ENCODE results near the gene KRTAP13-3. TPM values are rescaled to one million over a fixed set of nuclear protein-coding genes. Genes with fewer than 3 reads are reported as not detected.
A peak's percentile ranks its signal among the peaks of the same experiment; 100 is the strongest.

Gene KRTAP13-3
- polyA plus RNA-seq (ENCODE audit: insufficient read length in 12 of 12): not detected
- long read RNA-seq, donor 1: 0 reads
- long read RNA-seq, donor 2: 0 reads
- long read RNA-seq, donor 3: 0 reads
- long read RNA-seq, donor 4: 0 reads
- long read RNA-seq, donor 5: 0 reads
- long read RNA-seq, donor 6: 0 reads
- long read RNA-seq, donor 7: 0 reads
- long read RNA-seq, donor 8: 0 reads
- long read RNA-seq, donor 9: 0 reads
- long read RNA-seq, donor 10: 0 reads
- long read RNA-seq, donor 11: 0 reads

GRCh38 chr21:30425826-30426225 lies at the start of gene KRTAP13-3:
TSS of gene KRTAP13-3 (minus strand) at chr21:30425926. CDS start at chr21:30425912, 14 bp downstream.
- no peak for DNase-seq

- DNase-seq: no peak
Measured at GRCh38 chr21:30468900-30469714, 43.4 kb upstream of the KRTAP13-3 start.

- DNase-seq: no peak
Measured at GRCh38 chr21:30463713-30464112, 38.0 kb upstream of the KRTAP13-3 start.

GRCh38 chr21:30448514-30448913 lies 22.8 kb upstream of the KRTAP13-3 start:
- no peak for DNase-seq

GRCh38 chr21:30447056-30447455 lies 21.3 kb upstream of the KRTAP13-3 start:
- DNase-seq: no peak

GRCh38 chr21:30444204-30444603 lies 18.5 kb upstream of the KRTAP13-3 start:
- no peak for DNase-seq

DNA sequence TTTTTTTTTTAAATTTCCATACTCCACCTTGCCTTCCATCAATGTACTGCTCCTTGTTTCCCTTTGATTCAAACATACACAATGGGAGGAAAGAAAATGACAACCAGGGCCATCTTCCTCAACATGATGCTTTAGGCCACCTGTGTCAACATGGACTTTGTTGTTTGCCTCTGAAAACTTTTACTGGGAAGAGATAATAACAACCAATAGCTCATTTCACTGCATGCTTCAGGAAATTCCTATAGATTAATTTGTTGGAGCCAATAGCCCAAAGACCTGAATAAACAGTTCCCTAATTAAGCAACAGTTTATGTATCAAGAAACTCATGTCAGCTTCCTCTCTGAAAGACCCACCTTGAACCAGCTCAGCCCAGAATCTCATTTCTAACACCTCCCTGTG lies 17.5 kb upstream of the KRTAP13-3 start:
- DNase-seq: no peak

DNA sequence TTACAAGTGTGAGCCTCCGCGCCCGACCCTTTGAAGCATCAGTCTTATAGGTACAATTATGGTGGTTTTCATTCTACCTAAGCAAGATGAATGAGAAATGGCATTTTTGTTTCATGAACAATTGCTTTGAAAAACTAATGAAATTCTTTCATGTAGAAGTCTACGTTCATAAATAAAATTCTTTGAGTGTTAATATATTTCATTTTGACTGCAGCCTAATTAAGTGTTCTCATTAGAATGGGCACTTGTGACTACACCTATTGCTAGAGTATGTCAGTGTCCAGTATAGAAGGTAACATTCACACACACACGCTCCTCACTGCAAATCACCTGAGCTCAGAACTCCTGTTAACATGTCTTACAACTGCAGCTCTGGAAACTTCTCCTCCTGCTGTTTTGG lies 14.2 kb upstream of the KRTAP13-3 start, which contains the start of gene KRTAP15-1:
TSS of gene KRTAP15-1 (plus strand) at position 301 of the 400 bp plus-strand sequence. CDS start at position 354, 53 bp downstream.
- DNase-seq: no peak

DNA sequence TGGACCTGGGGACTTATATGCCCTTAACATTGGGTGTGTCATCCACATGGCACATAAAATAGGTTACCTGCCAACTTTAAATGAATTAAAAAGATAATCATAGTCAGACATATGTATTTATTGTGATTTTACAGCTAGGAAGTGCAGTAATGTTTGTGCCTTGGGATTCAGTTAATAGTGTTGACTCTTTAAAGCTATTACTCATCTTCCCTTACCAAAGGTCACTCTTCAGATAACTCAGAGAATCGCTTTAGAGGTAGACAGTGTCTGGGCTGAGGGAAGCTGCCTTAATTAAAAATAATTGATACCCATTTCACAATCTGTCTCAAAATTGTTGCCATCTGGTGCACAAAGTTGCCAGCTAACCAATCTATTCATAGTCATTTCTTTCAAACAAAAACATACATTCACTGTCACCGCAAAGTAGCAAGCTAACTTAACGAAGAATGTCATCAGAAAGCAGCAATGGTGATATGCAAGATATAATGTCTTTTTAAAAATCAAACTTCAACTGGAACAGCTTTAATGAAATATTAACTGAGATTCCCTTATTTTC lies 11.4 kb upstream of the KRTAP13-3 start:
- DNase-seq: no peak

- DNase-seq: peak; percentile 9
Measured at GRCh38 chr21:30434033-30434631, 8.4 kb upstream of the KRTAP13-3 start.

- no peak for DNase-seq
Measured at GRCh38 chr21:30430170-30430655, 4.5 kb upstream of the KRTAP13-3 start, which contains the start of gene KRTAP13-4. TSS of gene KRTAP13-4 (plus strand) at chr21:30430220. CDS start at chr21:30430276, 56 bp downstream.

GRCh38 chr21:30426731-30427130 lies 1.0 kb upstream of the KRTAP13-3 start:
- no peak for DNase-seq

GRCh38 chr21:30415993-30416392 lies 9.7 kb downstream of the KRTAP13-3 start:
- DNase-seq: no peak

DNA sequence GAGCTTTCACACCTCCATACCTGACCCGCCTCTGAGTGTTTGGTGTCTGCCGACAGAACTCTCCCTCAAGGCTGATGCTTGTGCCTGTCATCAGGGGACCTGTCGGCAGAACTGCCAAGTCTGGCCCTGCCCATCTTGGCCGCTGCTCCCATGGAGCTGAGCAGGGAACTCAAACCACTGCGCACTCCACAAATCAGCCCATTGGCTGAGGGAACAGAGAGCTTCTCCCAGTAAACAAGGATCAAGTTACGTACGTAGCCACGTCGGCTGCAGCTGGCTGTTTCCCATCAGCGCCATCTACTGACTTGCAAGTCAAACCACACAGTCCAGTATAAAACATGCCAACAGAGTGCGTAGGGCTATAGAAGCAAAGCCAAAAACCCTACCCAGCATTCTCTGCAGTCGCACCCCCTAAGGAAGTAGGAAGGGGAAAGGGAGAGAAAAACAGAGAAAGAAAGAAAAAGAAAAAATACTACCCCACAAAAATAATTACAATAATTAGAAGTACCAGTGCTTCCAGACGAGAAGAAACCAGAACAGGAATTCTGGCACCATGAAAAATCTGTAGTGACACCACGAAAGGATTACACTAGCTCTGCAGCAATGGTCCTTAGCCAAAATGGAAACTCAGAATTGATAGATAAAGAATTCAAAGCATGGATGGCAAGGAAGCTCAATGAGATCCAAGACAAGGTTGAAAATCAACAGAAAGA lies 16.8 kb downstream of the KRTAP13-3 start:
- peak; percentile 3 for DNase-seq

DNA sequence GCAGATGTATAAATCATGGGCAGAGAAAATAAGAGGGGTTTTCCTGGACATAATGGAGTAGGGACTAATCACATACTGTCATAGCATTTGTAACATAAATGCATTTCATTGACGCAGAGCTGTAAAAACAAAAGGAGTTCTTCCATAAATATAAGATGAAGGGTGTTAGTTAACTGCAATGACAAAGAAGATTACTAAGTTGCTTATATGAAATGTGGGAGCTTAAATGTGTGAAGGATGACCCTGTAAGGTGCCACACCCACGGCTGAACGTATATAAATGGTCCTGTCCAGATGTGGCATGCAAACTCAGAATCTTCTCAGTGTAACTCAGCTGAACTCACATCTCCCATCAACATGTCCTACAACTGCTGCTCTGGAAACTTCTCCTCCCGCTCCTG lies 30.0 kb downstream of the KRTAP13-3 start, which contains the start of gene KRTAP13-1:
TSS of gene KRTAP13-1 (plus strand) at position 301 of the 400 bp plus-strand sequence. CDS start at position 357, 56 bp downstream.
- DNase-seq: no peak

GRCh38 chr21:30391492-30392025 lies 34.2 kb downstream of the KRTAP13-3 start:
- DNase-seq: no peak

DNA sequence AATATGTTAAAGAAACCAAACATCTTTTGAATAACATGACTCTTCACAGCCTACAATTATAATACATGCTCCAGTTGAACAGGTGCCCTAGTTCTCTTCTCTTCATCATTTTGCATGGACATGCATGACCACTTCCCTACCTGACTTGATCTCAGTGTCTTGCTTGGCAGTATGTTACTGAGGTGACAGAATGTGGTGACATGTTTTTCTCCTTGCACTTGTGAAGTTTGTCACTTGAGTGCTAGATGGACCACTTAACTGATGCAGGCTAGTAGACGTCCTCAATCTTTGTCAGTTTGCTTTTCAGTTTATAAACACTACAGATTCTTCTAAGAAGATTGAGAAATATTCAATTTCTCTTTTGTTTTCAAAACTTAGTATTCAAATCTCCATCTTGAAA lies 43.5 kb downstream of the KRTAP13-3 start:
- DNase-seq: no peak
